ENCODE results near the gene GREB1L. TPM values are rescaled to one million over a fixed set of nuclear protein-coding genes. Genes with fewer than 3 reads are reported as not detected.

The GREB1L gene
- total and polyA plus RNA-seq, 2 donors (not counting 1 experiment from before 2014, with no cell fraction given), result 0.33 to 0.41 TPM

GRCh38 chr18:21255211-21255610, 13.2 kb downstream of the GREB1L start:
- H2AFZ ChIP-seq (ENCODE audit: low read length), result no peak overlapping the region
- H3K36me3 ChIP-seq (ENCODE audit: control insufficient read depth, insufficient read depth, low read length), result no peaks in the 10 kb centered on the region
- no peaks in the 10 kb centered on the region for H3K9me3 ChIP-seq (ENCODE audit: control insufficient read depth, insufficient read depth, low read depth, low read length)
- no peaks in the 10 kb centered on the region for H3K79me2 ChIP-seq (ENCODE audit: control insufficient read depth, insufficient read depth, low read length)
- no peaks in the 10 kb centered on the region for H3K27me3 ChIP-seq (ENCODE audit: control insufficient read depth, insufficient read depth, low read length)
- no peak overlapping the region for H3K9ac ChIP-seq (ENCODE audit: insufficient read depth, low read length)
- H3K4me3 ChIP-seq (replicated peaks in 1 of 4; ENCODE audit: control extremely low read depth in 1 of 4, insufficient read depth in 1 of 4, low read depth in 3 of 4, low read length in 4 of 4), result no peak overlapping the region
- no peak for DNase-seq (ENCODE audit: low read depth in 2 of 2)
- no peaks in the 10 kb centered on the region for H3K4me1 ChIP-seq (ENCODE audit: control insufficient read depth, extremely low read depth, insufficient read depth, low read length)
- no peak overlapping the region for H3K4me2 ChIP-seq (ENCODE audit: extremely low read depth, insufficient read depth, low read length)
- no peak overlapping the region for H3K27ac ChIP-seq (ENCODE audit: insufficient read depth, low read length)
- no peaks in the 10 kb centered on the region for H4K20me1 ChIP-seq (ENCODE audit: control insufficient read depth, extremely low read depth, insufficient read depth, low read length)
- TF ChIP-seq, protein P1, sequence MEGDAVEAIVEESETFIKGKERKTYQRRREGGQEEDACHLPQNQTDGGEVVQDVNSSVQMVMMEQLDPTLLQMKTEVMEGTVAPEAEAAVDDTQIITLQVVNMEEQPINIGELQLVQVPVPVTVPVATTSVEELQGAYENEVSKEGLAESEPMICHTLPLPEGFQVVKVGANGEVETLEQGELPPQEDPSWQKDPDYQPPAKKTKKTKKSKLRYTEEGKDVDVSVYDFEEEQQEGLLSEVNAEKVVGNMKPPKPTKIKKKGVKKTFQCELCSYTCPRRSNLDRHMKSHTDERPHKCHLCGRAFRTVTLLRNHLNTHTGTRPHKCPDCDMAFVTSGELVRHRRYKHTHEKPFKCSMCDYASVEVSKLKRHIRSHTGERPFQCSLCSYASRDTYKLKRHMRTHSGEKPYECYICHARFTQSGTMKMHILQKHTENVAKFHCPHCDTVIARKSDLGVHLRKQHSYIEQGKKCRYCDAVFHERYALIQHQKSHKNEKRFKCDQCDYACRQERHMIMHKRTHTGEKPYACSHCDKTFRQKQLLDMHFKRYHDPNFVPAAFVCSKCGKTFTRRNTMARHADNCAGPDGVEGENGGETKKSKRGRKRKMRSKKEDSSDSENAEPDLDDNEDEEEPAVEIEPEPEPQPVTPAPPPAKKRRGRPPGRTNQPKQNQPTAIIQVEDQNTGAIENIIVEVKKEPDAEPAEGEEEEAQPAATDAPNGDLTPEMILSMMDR (conservative IDR thresholded peaks at IDR 0.05 in 1 of 2, IDR thresholded peaks at IDR 0.05 in 1 of 2; ENCODE audit: low read depth in 1 of 2, low read length in 2 of 2), result no peak
- TF ChIP-seq EZH2 (IDR thresholded peaks at IDR 0.05; ENCODE audit: low read length, missing control alignments), result no peak

DNA sequence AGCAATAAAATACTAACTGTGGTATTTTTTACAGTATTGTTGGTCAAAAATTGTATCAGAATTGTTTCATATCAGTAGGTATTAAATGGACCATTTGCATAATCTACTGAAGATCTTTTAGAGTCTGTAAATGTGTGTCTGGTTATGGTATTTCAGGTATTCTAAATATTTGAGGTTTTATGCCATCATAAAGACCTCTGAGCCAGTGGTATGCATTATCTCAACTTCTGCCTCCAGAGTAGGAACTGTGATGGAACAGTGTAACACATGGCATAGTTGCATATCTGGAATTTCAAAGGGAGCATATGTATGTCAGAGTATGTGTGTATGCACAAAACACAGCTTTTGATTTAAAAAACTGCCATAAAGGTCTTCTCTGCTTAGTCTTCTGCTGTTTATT, 15.4 kb downstream of the GREB1L start:
- DNase-seq (ENCODE audit: low read depth in 2 of 2), result peak in 1 of 2 donors; percentile 83
- no peaks in the 10 kb centered on the region for H3K27me3 ChIP-seq (ENCODE audit: control insufficient read depth, insufficient read depth, low read length)
- H3K4me2 ChIP-seq (ENCODE audit: extremely low read depth, insufficient read depth, low read length), result no peak overlapping the region
- H3K4me3 ChIP-seq (replicated peaks in 1 of 4; ENCODE audit: control extremely low read depth in 1 of 4, insufficient read depth in 1 of 4, low read depth in 3 of 4, low read length in 4 of 4), result no peak overlapping the region
- no peaks in the 10 kb centered on the region for H4K20me1 ChIP-seq (ENCODE audit: control insufficient read depth, extremely low read depth, insufficient read depth, low read length)
- no peaks in the 10 kb centered on the region for H3K4me1 ChIP-seq (ENCODE audit: control insufficient read depth, extremely low read depth, insufficient read depth, low read length)
- H3K9me3 ChIP-seq (ENCODE audit: control insufficient read depth, insufficient read depth, low read depth, low read length), result no peaks in the 10 kb centered on the region
- H3K27ac ChIP-seq (ENCODE audit: insufficient read depth, low read length), result no peak overlapping the region
- no peaks in the 10 kb centered on the region for H3K79me2 ChIP-seq (ENCODE audit: control insufficient read depth, insufficient read depth, low read length)
- no peaks in the 10 kb centered on the region for H3K36me3 ChIP-seq (ENCODE audit: control insufficient read depth, insufficient read depth, low read length)
- no peak overlapping the region for H2AFZ ChIP-seq (ENCODE audit: low read length)
- TF ChIP-seq, protein P1 (conservative IDR thresholded peaks at IDR 0.05 in 1 of 2, IDR thresholded peaks at IDR 0.05 in 1 of 2; ENCODE audit: low read depth in 1 of 2, low read length in 2 of 2), result no peak
- no peak for TF ChIP-seq EZH2 (IDR thresholded peaks at IDR 0.05; ENCODE audit: low read length, missing control alignments)
- H3K9ac ChIP-seq (ENCODE audit: insufficient read depth, low read length), result no peak overlapping the region

- TF ChIP-seq, protein P1 (conservative IDR thresholded peaks at IDR 0.05 in 1 of 2, IDR thresholded peaks at IDR 0.05 in 1 of 2; ENCODE audit: low read depth in 1 of 2, low read length in 2 of 2), result no peak
- TF ChIP-seq EZH2 (IDR thresholded peaks at IDR 0.05; ENCODE audit: low read length, missing control alignments), result no peak
- Histone ChIP-seq H3K9ac (ENCODE audit: insufficient read depth, low read length) (no peak overlapping the region), H3K4me1 (ENCODE audit: control insufficient read depth, extremely low read depth, insufficient read depth, low read length) (no peaks in the 10 kb centered on the region), H3K27me3 (ENCODE audit: control insufficient read depth, insufficient read depth, low read length) (no peaks in the 10 kb centered on the region), H3K4me2 (ENCODE audit: extremely low read depth, insufficient read depth, low read length) (no peak overlapping the region), H3K4me3 (replicated peaks in 1 of 4; ENCODE audit: control extremely low read depth in 1 of 4, insufficient read depth in 1 of 4, low read depth in 3 of 4, low read length in 4 of 4) (no peak overlapping the region), H3K9me3 (ENCODE audit: control insufficient read depth, insufficient read depth, low read depth, low read length) (no peaks in the 10 kb centered on the region), H3K27ac (ENCODE audit: insufficient read depth, low read length) (no peak overlapping the region), H3K79me2 (ENCODE audit: control insufficient read depth, insufficient read depth, low read length) (no peaks in the 10 kb centered on the region), H4K20me1 (ENCODE audit: control insufficient read depth, extremely low read depth, insufficient read depth, low read length) (no peaks in the 10 kb centered on the region), H3K36me3 (ENCODE audit: control insufficient read depth, insufficient read depth, low read length) (no peaks in the 10 kb centered on the region), H2AFZ (ENCODE audit: low read length) (no peak overlapping the region)
- no peak for DNase-seq (ENCODE audit: low read depth in 2 of 2)
Measured at GRCh38 chr18:21260621-21261020, 18.6 kb downstream of the GREB1L start.

Data from fibroblast of lung (primary cell).